ENCODE data around the gene REPIN1. TPM values are rescaled to one million over a fixed set of nuclear protein-coding genes. Genes with fewer than 3 reads are reported as not detected.
A peak's percentile ranks its signal among the peaks of the same experiment; 100 is the strongest.

REPIN1 gene
- total and polyA plus RNA-seq, 9 of the 15 experiments (the other 6 are each of a cell fraction or from before 2014, with no cell fraction given), result 8.1 to 283 (median 94.3) TPM

DNA sequence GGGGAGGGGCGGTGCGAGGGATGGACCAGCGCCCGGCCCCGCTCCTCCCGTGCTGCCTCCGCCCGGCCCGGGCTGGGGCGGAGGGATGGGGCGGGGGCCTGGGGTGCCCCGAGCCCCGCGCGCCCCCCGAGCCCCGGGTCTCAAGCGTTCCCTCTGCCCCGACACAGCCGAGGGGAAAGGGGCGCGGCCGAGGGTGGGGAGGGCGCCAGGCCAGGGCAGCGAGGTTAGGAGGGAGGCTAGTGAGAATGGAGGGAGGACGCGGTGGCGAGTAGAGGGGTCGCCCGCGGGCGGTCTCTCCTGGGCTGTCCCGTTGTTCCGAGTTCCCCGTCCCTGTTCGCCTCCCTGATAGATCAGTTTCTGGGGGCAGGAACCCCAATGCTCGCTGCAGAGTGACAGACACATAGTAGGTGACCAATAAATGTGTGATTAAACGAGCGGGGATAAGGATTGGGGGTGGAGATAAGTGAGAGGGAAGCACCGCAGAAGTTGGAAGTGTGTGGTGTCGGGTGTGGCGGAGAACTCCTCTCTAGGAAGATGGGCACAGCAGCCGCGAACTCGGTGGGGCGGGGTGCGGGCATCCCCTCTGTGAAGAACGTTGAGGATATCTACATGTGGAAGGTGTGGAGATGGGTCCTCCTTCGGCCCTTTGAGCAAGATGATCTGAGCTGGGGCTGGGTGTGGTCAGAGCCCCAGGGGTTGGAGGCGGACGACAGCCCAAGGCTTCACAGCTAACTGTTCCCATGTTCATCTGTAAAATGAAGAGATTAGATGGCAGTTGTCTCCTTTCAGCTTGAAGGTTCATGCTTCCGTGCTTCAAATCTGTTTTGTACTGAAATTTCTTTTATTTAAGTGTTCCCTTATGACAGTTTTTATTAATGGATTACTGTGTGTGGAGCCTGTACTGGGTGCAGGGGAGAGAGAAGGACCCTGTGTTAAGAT lies 11.1 kb downstream of the REPIN1 start (continued):
- TF ChIP-seq, protein P1, sequence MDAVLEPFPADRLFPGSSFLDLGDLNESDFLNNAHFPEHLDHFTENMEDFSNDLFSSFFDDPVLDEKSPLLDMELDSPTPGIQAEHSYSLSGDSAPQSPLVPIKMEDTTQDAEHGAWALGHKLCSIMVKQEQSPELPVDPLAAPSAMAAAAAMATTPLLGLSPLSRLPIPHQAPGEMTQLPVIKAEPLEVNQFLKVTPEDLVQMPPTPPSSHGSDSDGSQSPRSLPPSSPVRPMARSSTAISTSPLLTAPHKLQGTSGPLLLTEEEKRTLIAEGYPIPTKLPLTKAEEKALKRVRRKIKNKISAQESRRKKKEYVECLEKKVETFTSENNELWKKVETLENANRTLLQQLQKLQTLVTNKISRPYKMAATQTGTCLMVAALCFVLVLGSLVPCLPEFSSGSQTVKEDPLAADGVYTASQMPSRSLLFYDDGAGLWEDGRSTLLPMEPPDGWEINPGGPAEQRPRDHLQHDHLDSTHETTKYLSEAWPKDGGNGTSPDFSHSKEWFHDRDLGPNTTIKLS (IDR thresholded peaks at IDR 0.05; ENCODE audit: borderline replicate concordance, low read depth), result no peak
- no peak for TF ChIP-seq E2F3 (CRISPR knock-in tag; IDR thresholded peaks at IDR 0.05)
- TF ChIP-seq, protein P2, sequence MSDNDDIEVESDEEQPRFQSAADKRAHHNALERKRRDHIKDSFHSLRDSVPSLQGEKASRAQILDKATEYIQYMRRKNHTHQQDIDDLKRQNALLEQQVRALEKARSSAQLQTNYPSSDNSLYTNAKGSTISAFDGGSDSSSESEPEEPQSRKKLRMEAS (CRISPR knock-in tag; IDR thresholded peaks at IDR 0.05), result peak; percentile 27; the same call in 1 of the 2 replicates
- no peak for TF ChIP-seq ZNF586 (CRISPR knock-in tag; conservative IDR thresholded peaks at IDR 0.05)
- no peak for TF ChIP-seq COPS2 (conservative IDR thresholded peaks at IDR 0.05)
- peak; percentile 98 for TF ChIP-seq ZKSCAN1 (IDR thresholded peaks at IDR 0.05; ENCODE audit: low read depth, low read length)
- TF ChIP-seq HOXB6 (CRISPR knock-in tag; IDR thresholded peaks at IDR 0.05; ENCODE audit: borderline replicate concordance), result no peak
- TF ChIP-seq, protein P3, sequence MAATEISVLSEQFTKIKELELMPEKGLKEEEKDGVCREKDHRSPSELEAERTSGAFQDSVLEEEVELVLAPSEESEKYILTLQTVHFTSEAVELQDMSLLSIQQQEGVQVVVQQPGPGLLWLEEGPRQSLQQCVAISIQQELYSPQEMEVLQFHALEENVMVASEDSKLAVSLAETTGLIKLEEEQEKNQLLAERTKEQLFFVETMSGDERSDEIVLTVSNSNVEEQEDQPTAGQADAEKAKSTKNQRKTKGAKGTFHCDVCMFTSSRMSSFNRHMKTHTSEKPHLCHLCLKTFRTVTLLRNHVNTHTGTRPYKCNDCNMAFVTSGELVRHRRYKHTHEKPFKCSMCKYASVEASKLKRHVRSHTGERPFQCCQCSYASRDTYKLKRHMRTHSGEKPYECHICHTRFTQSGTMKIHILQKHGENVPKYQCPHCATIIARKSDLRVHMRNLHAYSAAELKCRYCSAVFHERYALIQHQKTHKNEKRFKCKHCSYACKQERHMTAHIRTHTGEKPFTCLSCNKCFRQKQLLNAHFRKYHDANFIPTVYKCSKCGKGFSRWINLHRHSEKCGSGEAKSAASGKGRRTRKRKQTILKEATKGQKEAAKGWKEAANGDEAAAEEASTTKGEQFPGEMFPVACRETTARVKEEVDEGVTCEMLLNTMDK (IDR thresholded peaks at IDR 0.05; ENCODE audit: borderline replicate concordance, insufficient read depth, low read depth, low read length, poor library complexity, severe bottlenecking), result no peak
- 0 out of 2 replicates have a peak, but pooled peaks have one; percentile 38 for TF ChIP-seq SMARCA5 (IDR thresholded peaks at IDR 0.05)
- no peak for TF ChIP-seq ZNF507 (tag; conservative IDR thresholded peaks at IDR 0.05)
- TF ChIP-seq PTRF (tag; IDR thresholded peaks at IDR 0.05), result no peak
- no peak for TF ChIP-seq HCFC1 (IDR thresholded peaks at IDR 0.05; ENCODE audit: low read depth, low read length)
- no peak for TF ChIP-seq SETDB1 (IDR thresholded peaks at IDR 0.05; ENCODE audit: low read length)
- TF ChIP-seq HDAC3 (IDR thresholded peaks at IDR 0.05; ENCODE audit: borderline replicate concordance, partially characterized antibody), result no peak
- TF ChIP-seq, protein P4, sequence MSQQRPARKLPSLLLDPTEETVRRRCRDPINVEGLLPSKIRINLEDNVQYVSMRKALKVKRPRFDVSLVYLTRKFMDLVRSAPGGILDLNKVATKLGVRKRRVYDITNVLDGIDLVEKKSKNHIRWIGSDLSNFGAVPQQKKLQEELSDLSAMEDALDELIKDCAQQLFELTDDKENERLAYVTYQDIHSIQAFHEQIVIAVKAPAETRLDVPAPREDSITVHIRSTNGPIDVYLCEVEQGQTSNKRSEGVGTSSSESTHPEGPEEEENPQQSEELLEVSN (IDR thresholded peaks at IDR 0.05; ENCODE audit: borderline replicate concordance in 1 of 2, extremely low read depth in 1 of 2, insufficient read depth in 1 of 2, insufficient read length in 1 of 2, low read depth in 1 of 2, low read length in 1 of 2, poor library complexity in 1 of 2, severe bottlenecking in 1 of 2), result peak in 1 of 2 experiments; percentile 29
- TF ChIP-seq, protein P5, sequence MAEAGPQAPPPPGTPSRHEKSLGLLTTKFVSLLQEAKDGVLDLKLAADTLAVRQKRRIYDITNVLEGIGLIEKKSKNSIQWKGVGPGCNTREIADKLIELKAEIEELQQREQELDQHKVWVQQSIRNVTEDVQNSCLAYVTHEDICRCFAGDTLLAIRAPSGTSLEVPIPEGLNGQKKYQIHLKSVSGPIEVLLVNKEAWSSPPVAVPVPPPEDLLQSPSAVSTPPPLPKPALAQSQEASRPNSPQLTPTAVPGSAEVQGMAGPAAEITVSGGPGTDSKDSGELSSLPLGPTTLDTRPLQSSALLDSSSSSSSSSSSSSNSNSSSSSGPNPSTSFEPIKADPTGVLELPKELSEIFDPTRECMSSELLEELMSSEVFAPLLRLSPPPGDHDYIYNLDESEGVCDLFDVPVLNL (CRISPR knock-in tag; IDR thresholded peaks at IDR 0.05; ENCODE audit: low read depth), result no peak
- TF ChIP-seq, protein P6, sequence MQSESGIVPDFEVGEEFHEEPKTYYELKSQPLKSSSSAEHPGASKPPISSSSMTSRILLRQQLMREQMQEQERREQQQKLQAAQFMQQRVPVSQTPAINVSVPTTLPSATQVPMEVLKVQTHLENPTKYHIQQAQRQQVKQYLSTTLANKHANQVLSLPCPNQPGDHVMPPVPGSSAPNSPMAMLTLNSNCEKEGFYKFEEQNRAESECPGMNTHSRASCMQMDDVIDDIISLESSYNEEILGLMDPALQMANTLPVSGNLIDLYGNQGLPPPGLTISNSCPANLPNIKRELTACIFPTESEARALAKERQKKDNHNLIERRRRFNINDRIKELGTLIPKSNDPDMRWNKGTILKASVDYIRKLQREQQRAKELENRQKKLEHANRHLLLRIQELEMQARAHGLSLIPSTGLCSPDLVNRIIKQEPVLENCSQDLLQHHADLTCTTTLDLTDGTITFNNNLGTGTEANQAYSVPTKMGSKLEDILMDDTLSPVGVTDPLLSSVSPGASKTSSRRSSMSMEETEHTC (IDR thresholded peaks at IDR 0.05), result no peak
- no peak for TF ChIP-seq FOXA1 (IDR thresholded peaks at IDR 0.05; ENCODE audit: borderline replicate concordance)
- no peak for TF ChIP-seq L3MBTL2 (IDR thresholded peaks at IDR 0.05)

Measured in K562 (cell line).